PC-9 (cell line): ENCODE results near the gene COL24A1. TPM values are rescaled to one million over a fixed set of nuclear protein-coding genes. Genes with fewer than 3 reads are reported as not detected.

Experiments used
- BruUV-seq: library from RNA; stranded (reverse); fragments of 400-500 nt; replicated peaks from 2 replicates; lab custom pipeline; 2021; lab: Mats Ljungman, UMichigan
- CTCF ChIA-PET: fragments of 300-600 bp; sonication (Branson Sonifier 250); formaldehyde crosslinking; loops from one replicate; lab custom pipeline; 2022; ENCODE audit warnings: antibody characterized with exemption; lab: Charles Lee
- POLR2A ChIA-PET: fragments of 300-600 bp; sonication (Branson Sonifier 250); formaldehyde crosslinking; loops from one replicate; lab custom pipeline; 2022; ENCODE audit warnings: antibody characterized with exemption; ENCODE audit not compliant: unreplicated experiment; lab: Charles Lee
- DNase-seq, 2 experiments: peaks; one replicate each; pipeline versions ENCODE4 v3.0.0 to v3.0.0-alpha.2; 2015 to 2022; ENCODE audit warnings: mixed read lengths in 1 of 2
- H2AFZ ChIP-seq: fragments of 200-600 bp; sonication (generic); 2 replicates; pipeline ENCODE4 v1.8.1; 2017; ENCODE audit warnings: antibody characterized with exemption
- H3F3A ChIP-seq: fragments of 200-600 bp; sonication (generic); 2 replicates; pipeline ENCODE4 v1.8.1; 2017; ENCODE audit warnings: antibody characterized with exemption, mild to moderate bottlenecking, low read depth; ENCODE audit not compliant: insufficient read depth
- H3K27ac ChIP-seq: fragments of 200-600 bp; sonication (generic); 2 replicates; pipeline ENCODE4 v1.6.1; 2016; ENCODE audit warnings: mixed run types
- H3K27me3 ChIP-seq: fragments of 200-600 bp; sonication (generic); 2 replicates; pipeline ENCODE4 v1.6.1; 2016; ENCODE audit warnings: low read depth, mixed run types; ENCODE audit not compliant: insufficient read depth
- H3K36me3 ChIP-seq: fragments of 200-600 bp; sonication (generic); 2 replicates; pipeline ENCODE4 v1.6.1; 2016; ENCODE audit warnings: low read depth, mixed run types
- H3K4me1 ChIP-seq: fragments of 200-600 bp; sonication (generic); replicated peaks from 2 replicates; pipeline ENCODE4 v1.6.1; 2016; ENCODE audit warnings: mixed run types; ENCODE audit not compliant: insufficient read depth
- H3K4me2 ChIP-seq: fragments of 200-600 bp; sonication (generic); 2 replicates; pipeline ENCODE4 v1.6.1; 2017; ENCODE audit warnings: mixed run types
- H3K4me3 ChIP-seq: fragments of 200-600 bp; sonication (generic); 2 replicates; pipeline ENCODE4 v1.6.1; 2016; ENCODE audit warnings: mixed run types
- H3K79me2 ChIP-seq: fragments of 200-600 bp; sonication (generic); 2 replicates; pipeline ENCODE4 v1.6.1; 2017; ENCODE audit warnings: low read depth, mixed run types
- H3K9me2 ChIP-seq: fragments of 200-600 bp; sonication (generic); 2 replicates; pipeline ENCODE4 v1.8.1; 2017; ENCODE audit warnings: mild to moderate bottlenecking; ENCODE audit not compliant: insufficient read depth
- H3K9me3 ChIP-seq: fragments of 200-600 bp; sonication (generic); 2 replicates; pipeline ENCODE4 v1.8.1; 2016; ENCODE audit warnings: low read depth; ENCODE audit not compliant: insufficient read depth
- H4K20me1 ChIP-seq: fragments of 200-600 bp; sonication (generic); 2 replicates; pipeline ENCODE4 v1.8.1; 2017; ENCODE audit not compliant: insufficient read depth
- CTCF ChIP-seq: fragments of 200-600 bp; sonication (generic); conservative IDR thresholded peaks from 2 replicates; pipeline ENCODE4 v1.6.1; 2017; ENCODE audit warnings: mixed run types, antibody characterized with exemption, mild to moderate bottlenecking, moderate library complexity
- EZH2 ChIP-seq: fragments of 200-600 bp; sonication (generic); IDR thresholded peaks from 2 replicates; pipeline ENCODE4 v1.8.0; 2017; ENCODE audit warnings: antibody characterized with exemption, low read depth
- intact Hi-C: fragments of 100-400 bp; cut with micrococcal nuclease; formaldehyde crosslinking; loops from one replicate; pipeline ENCODE4 v1.10.0; 2022; ENCODE audit not compliant: unreplicated experiment
- total RNA-seq: library from RNA; stranded (reverse); gene quantifications from 2 replicates; pipeline ENCODE4 v1.2.3, GENCODE V29; 2021

The COL24A1 gene
- total RNA-seq, 1 experiment from 2014 or later, result 0.15 TPM

DNA sequence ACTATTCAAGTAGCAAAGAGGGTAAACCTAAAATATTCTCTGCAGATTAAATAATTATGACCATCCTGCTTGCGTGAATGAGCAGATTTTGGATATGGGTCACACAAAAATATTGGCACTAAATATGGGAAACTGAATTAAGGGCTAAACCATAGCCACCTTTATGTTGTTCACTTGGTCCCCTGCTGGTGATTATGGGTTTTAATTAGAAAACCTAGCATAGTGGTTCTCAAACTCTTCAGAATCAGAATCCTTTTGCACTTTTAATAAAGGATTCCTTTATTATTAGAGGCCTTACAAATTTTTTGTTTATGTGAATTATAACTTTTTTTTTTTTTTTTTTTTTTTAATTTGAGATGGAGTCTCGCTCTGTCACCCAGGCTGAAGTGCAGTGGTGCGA is 409.8 kb downstream of the COL24A1 start:
- H3K36me3 ChIP-seq, result no peaks in the 10 kb centered on the region
- H3K27me3 ChIP-seq, result no peaks in the 10 kb centered on the region
- no peaks in the 10 kb centered on the region for H3K79me2 ChIP-seq
- no peaks in the 10 kb centered on the region for H4K20me1 ChIP-seq
- H2AFZ ChIP-seq, result no peak overlapping the region
- CTCF ChIA-PET, result no interaction called here
- 0 out of 2 replicates have a peak, but pooled peaks cover 5% of the 10 kb centered on the region for H3K9me3 ChIP-seq
- no peaks in the 10 kb centered on the region for H3K9me2 ChIP-seq
- no peaks in the 10 kb centered on the region for H3K4me1 ChIP-seq
- no peak overlapping the region for H3K4me2 ChIP-seq
- no peak for DNase-seq
- H3K27ac ChIP-seq, result no peak overlapping the region
- H3F3A ChIP-seq, result no peaks in the 10 kb centered on the region
- intact Hi-C loops, result no loop called here
- no TSS peak for BruUV-seq
- H3K4me3 ChIP-seq, result no peak overlapping the region
- TF ChIP-seq CTCF (no peak), EZH2 (no peak)
- POLR2A ChIA-PET, result no interaction called here

DNA sequence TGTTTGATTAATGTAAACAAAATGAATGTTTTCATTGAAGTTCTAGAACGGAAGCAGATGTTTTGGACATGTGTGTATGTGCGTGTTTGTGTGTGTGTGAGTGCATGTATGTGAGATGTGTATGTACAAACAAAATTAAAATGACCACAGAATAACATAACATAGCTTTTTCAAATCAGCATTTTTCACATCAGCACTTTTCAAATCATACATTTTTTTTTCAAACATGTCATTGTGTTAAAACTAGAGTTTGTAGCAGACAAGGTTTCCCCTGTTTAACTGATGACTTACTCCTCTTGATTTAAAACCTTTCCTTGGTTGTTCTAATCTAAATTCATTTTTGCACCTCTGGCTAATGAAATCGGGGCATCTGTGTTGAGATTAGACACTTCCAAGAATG is 412.8 kb downstream of the COL24A1 start:
- intact Hi-C loops, result no loop called here
- Histone ChIP-seq H2AFZ (no peak overlapping the region), H3K36me3 (no peaks in the 10 kb centered on the region), H4K20me1 (no peaks in the 10 kb centered on the region), H3K79me2 (no peaks in the 10 kb centered on the region), H3K4me1 (no peaks in the 10 kb centered on the region), H3K27me3 (no peaks in the 10 kb centered on the region), H3K4me2 (no peak overlapping the region), H3F3A (no peaks in the 10 kb centered on the region), H3K9me2 (no peaks in the 10 kb centered on the region), H3K27ac (no peak overlapping the region), H3K4me3 (no peak overlapping the region), H3K9me3 (0 out of 2 replicates have a peak, but pooled peaks cover 5% of the 10 kb centered on the region)
- DNase-seq, result no peak
- TF ChIP-seq EZH2 (no peak), CTCF (no peak)
- no TSS peak for BruUV-seq
- POLR2A ChIA-PET, result no interaction called here
- CTCF ChIA-PET, result no interaction called here

DNA sequence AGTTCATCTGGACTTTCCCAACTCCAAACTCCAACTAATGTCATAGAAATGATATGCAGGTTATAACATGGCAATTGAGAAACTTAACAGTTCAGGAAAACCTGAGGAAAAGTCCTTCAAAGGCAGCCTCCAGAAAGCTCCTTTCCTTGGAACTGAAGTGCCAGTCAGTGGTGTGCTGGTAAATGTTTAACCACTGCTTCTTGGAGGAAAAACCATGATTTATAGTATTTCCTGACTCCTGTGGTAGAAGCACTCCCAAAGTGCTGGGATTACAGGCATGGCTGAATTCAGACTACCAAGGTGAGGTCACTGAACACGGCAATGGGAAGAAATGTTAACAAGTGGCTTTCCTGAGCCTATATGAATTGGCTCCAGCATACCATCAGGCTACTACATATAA is 421.6 kb downstream of the COL24A1 start:
- intact Hi-C loops, result no loop called here
- Histone ChIP-seq H3F3A (no peaks in the 10 kb centered on the region), H3K4me2 (no peak overlapping the region), H2AFZ (no peak overlapping the region; the same call in 1 of the 2 replicates), H3K4me3 (no peak overlapping the region), H3K79me2 (no peaks in the 10 kb centered on the region), H4K20me1 (no peaks in the 10 kb centered on the region), H3K4me1 (no peaks in the 10 kb centered on the region), H3K9me3 (no peaks in the 10 kb centered on the region), H3K27ac (no peak overlapping the region), H3K36me3 (no peaks in the 10 kb centered on the region), H3K9me2 (no peaks in the 10 kb centered on the region), H3K27me3 (no peaks in the 10 kb centered on the region)
- no peak for DNase-seq
- BruUV-seq, result no TSS peak
- TF ChIP-seq CTCF (no peak), EZH2 (no peak)
- CTCF ChIA-PET, result no interaction called here
- POLR2A ChIA-PET, result no interaction called here
